GM12864 (cell line): ENCODE results near the gene SYNRG.

Experiments
- DNase-seq: peaks from one replicate; pipeline ENCODE4 v3.0.0-alpha.2; 2011; ENCODE audit warnings: low read depth
- H3K4me3 ChIP-seq: 2 replicates; pipeline ENCODE4 v1.5.1; 2011; ENCODE audit warnings: mild to moderate bottlenecking, low read depth, low read length, control low read depth
- CTCF ChIP-seq: IDR thresholded peaks from 2 replicates; pipeline ENCODE4 v1.5.1; 2011; ENCODE audit warnings: low read depth, mild to moderate bottlenecking, moderate library complexity, low read length, control low read depth, inconsistent platforms; ENCODE audit errors: missing control alignments

The SYNRG gene

DNA sequence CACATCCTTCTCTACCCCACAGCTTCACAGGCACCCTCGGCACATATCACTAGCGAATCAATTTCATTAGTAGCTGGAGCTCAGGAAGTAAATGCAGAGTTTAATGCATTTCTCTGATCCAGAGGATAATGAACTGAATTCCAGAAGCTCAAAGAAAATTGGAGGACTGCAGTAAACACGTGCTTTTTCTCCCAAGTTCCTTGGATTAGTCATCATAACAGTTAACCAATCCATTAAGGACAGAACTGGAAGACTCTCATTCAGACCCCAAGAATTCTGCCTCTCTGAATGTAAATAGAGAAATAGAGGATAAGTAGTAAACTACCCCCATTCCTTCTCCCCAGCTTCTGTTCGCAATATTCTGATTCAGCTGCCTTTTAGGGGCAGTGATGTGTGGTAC lies 78.8 kb downstream of the SYNRG start:
- no peak overlapping the region for H3K4me3 ChIP-seq
- DNase-seq: no peak
- TF ChIP-seq CTCF: no peak

- DNase-seq: peak; percentile 15
- peak; percentile 55 for TF ChIP-seq CTCF
- no peak overlapping the region for H3K4me3 ChIP-seq
Observed at GRCh38 chr17:37527249-37527851, 81.9 kb downstream of the SYNRG start.

- DNase-seq: no peak
- no peak overlapping the region for H3K4me3 ChIP-seq
- no peak for TF ChIP-seq CTCF
Observed at GRCh38 chr17:37523715-37524219, 85.5 kb downstream of the SYNRG start.

- H3K4me3 ChIP-seq: no peak overlapping the region
- TF ChIP-seq CTCF: no peak
- no peak for DNase-seq
Observed at GRCh38 chr17:37521821-37522220, 87.4 kb downstream of the SYNRG start.

DNA sequence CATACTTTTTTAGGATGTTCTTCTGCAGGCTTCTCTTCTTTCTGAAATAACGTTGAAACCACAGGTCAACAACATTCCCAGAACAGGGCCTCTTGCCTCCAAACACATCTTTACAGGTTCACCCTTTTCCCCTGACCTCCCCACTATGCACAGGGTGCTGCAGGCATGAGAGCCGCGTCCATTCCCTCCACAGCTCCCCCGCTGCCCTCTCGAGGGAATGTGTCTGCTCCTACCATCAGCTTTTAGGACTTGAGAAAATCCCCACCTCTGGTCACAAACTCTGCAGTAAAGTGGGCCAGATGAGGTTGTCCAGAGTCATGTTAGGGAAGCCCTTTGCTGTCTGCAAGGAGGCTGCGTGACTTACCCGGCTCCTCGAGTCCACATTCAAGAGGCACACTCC lies 89.0 kb downstream of the SYNRG start:
- no peak overlapping the region for H3K4me3 ChIP-seq
- TF ChIP-seq CTCF: no peak
- DNase-seq: no peak

GRCh38 chr17:37519251-37519985 lies 89.8 kb downstream of the SYNRG start:
- no peak for TF ChIP-seq CTCF
- no peak overlapping the region for H3K4me3 ChIP-seq
- no peak for DNase-seq
